Neuron (in vitro differentiated cells): ENCODE data around the gene FOXP4.

Experiments
- H2AFZ ChIP-seq: one replicate; pipeline ENCODE4 v1.6.1; 2013; ENCODE audit warnings: low read depth, mild to moderate bottlenecking, inconsistent platforms, low read length, moderate library complexity
- H3K27me3 ChIP-seq: one replicate; pipeline ENCODE4 v1.6.1; 2013; ENCODE audit warnings: low read length; ENCODE audit not compliant: insufficient read depth
- H3K36me3 ChIP-seq: one replicate; pipeline ENCODE4 v1.6.1; 2013; ENCODE audit warnings: low read length; ENCODE audit not compliant: insufficient read depth
- H3K4me1 ChIP-seq: one replicate; pipeline ENCODE4 v1.6.1; 2013; ENCODE audit warnings: low read length; ENCODE audit not compliant: insufficient read depth
- H3K4me3 ChIP-seq: 2 replicates; pipeline ENCODE4 v1.5.1; 2013; ENCODE audit warnings: mild to moderate bottlenecking, low read length, moderate library complexity
- H3K9me3 ChIP-seq: one replicate; pipeline ENCODE4 v1.6.1; 2013; ENCODE audit warnings: low read length

FOXP4 gene

GRCh38 chr6:41580690-41581089, 34.5 kb downstream of the FOXP4 start:
- Histone ChIP-seq H3K9me3 (no peaks in the 10 kb centered on the region), H3K4me1 (peaks cover 50% of the 10 kb centered on the region), H3K36me3 (peaks cover 49% of the 10 kb centered on the region), H2AFZ (no peak overlapping the region), H3K27me3 (no peaks in the 10 kb centered on the region), H3K4me3 (no peak overlapping the region)

GRCh38 chr6:41581381-41581991, 35.3 kb downstream of the FOXP4 start:
- Histone ChIP-seq H3K4me3 (no peak overlapping the region), H3K27me3 (no peaks in the 10 kb centered on the region), H3K4me1 (peaks cover 50% of the 10 kb centered on the region), H3K9me3 (no peaks in the 10 kb centered on the region), H3K36me3 (peaks cover 55% of the 10 kb centered on the region), H2AFZ (no peak overlapping the region)

GRCh38 chr6:41582540-41582939, 36.4 kb downstream of the FOXP4 start:
- Histone ChIP-seq H3K27me3 (no peaks in the 10 kb centered on the region), H3K9me3 (no peaks in the 10 kb centered on the region), H2AFZ (no peak overlapping the region), H3K36me3 (peaks cover 64% of the 10 kb centered on the region), H3K4me3 (no peak overlapping the region), H3K4me1 (peaks cover 42% of the 10 kb centered on the region)

GRCh38 chr6:41583565-41583964, 37.4 kb downstream of the FOXP4 start:
- Histone ChIP-seq H3K27me3 (no peaks in the 10 kb centered on the region), H3K9me3 (no peaks in the 10 kb centered on the region), H3K4me3 (no peak overlapping the region), H3K36me3 (peaks cover 72% of the 10 kb centered on the region), H3K4me1 (peaks cover 32% of the 10 kb centered on the region), H2AFZ (no peak overlapping the region)

- Histone ChIP-seq H3K36me3 (peaks cover 79% of the 10 kb centered on the region), H3K4me3 (no peak overlapping the region), H3K4me1 (peaks cover 27% of the 10 kb centered on the region), H3K27me3 (no peaks in the 10 kb centered on the region), H2AFZ (no peak overlapping the region), H3K9me3 (no peaks in the 10 kb centered on the region)
These were observed 38.0 kb downstream of the FOXP4 start for GRCh38 chr6:41584205-41584604.

GRCh38 chr6:41584668-41585205, 38.6 kb downstream of the FOXP4 start:
- H3K9me3 ChIP-seq: no peaks in the 10 kb centered on the region
- H3K4me3 ChIP-seq: no peak overlapping the region
- peaks cover 81% of the 10 kb centered on the region for H3K36me3 ChIP-seq
- H2AFZ ChIP-seq: no peak overlapping the region
- H3K4me1 ChIP-seq: peaks cover 25% of the 10 kb centered on the region
- no peaks in the 10 kb centered on the region for H3K27me3 ChIP-seq

- H3K9me3 ChIP-seq: no peaks in the 10 kb centered on the region
- H3K4me1 ChIP-seq: peaks cover 25% of the 10 kb centered on the region
These were observed 39.4 kb downstream of the FOXP4 start for GRCh38 chr6:41585605-41586004.

GRCh38 chr6:41586252-41587007, 40.2 kb downstream of the FOXP4 start:
- Histone ChIP-seq H3K4me1 (peaks cover 28% of the 10 kb centered on the region), H2AFZ (no peak overlapping the region), H3K36me3 (peaks cover 87% of the 10 kb centered on the region), H3K4me3 (no peak overlapping the region), H3K9me3 (no peaks in the 10 kb centered on the region), H3K27me3 (no peaks in the 10 kb centered on the region)

More at GRCh38 chr6:41585605-41586004, 39.4 kb downstream of the FOXP4 start:
- no peak overlapping the region for H3K4me3 ChIP-seq
- H3K27me3 ChIP-seq: no peaks in the 10 kb centered on the region
- H3K36me3 ChIP-seq: peaks cover 86% of the 10 kb centered on the region
- no peak overlapping the region for H2AFZ ChIP-seq

GRCh38 chr6:41587131-41587879, 41.1 kb downstream of the FOXP4 start:
- peaks cover 30% of the 10 kb centered on the region for H3K4me1 ChIP-seq
- peaks cover 88% of the 10 kb centered on the region for H3K36me3 ChIP-seq
- no peak overlapping the region for H3K4me3 ChIP-seq

GRCh38 chr6:41588111-41588510, 41.9 kb downstream of the FOXP4 start:
- H3K36me3 ChIP-seq: peaks cover 89% of the 10 kb centered on the region
- no peak overlapping the region for H2AFZ ChIP-seq
- H3K4me3 ChIP-seq: no peak overlapping the region

More at GRCh38 chr6:41587131-41587879, 41.1 kb downstream of the FOXP4 start:
- no peaks in the 10 kb centered on the region for H3K9me3 ChIP-seq
- no peaks in the 10 kb centered on the region for H3K27me3 ChIP-seq
- H2AFZ ChIP-seq: no peak overlapping the region

GRCh38 chr6:41589223-41589622, 43.0 kb downstream of the FOXP4 start:
- no peaks in the 10 kb centered on the region for H3K27me3 ChIP-seq
- H3K4me1 ChIP-seq: peaks cover 18% of the 10 kb centered on the region
- no peak overlapping the region for H3K4me3 ChIP-seq
- no peak overlapping the region for H2AFZ ChIP-seq
- no peaks in the 10 kb centered on the region for H3K9me3 ChIP-seq
- H3K36me3 ChIP-seq: peaks cover 93% of the 10 kb centered on the region

More at GRCh38 chr6:41588111-41588510, 41.9 kb downstream of the FOXP4 start:
- Histone ChIP-seq H3K9me3 (no peaks in the 10 kb centered on the region), H3K27me3 (no peaks in the 10 kb centered on the region), H3K4me1 (peaks cover 29% of the 10 kb centered on the region)

- H2AFZ ChIP-seq: no peak overlapping the region
- no peak overlapping the region for H3K4me3 ChIP-seq
- peaks cover 11% of the 10 kb centered on the region for H3K4me1 ChIP-seq
- H3K27me3 ChIP-seq: no peaks in the 10 kb centered on the region
- no peaks in the 10 kb centered on the region for H3K9me3 ChIP-seq
- peaks cover 93% of the 10 kb centered on the region for H3K36me3 ChIP-seq
These were observed 43.7 kb downstream of the FOXP4 start for GRCh38 chr6:41589636-41590622.
